ENCODE results near the gene ANO2.

Gene ANO2

GRCh38 chr12:5924342-5924741, 20.7 kb downstream of the ANO2 start:
- Histone ChIP-seq H3K9ac (ENCODE audit: insufficient read length, low read depth) (no peak overlapping the region), H3K4me1 (ENCODE audit: insufficient read depth, insufficient read length) (peaks cover 22% of the 10 kb centered on the region), H3K36me3 (ENCODE audit: insufficient read depth, insufficient read length, low read length) (no peaks in the 10 kb centered on the region), H3K4me3 (ENCODE audit: insufficient read length, low read depth) (no peak overlapping the region), H3K9me3 (ENCODE audit: insufficient read depth, low read length) (peaks cover 3% of the 10 kb centered on the region; the same call in 1 of the 2 replicates), H3K27me3 (ENCODE audit: insufficient read depth, insufficient read length) (peaks cover 5% of the 10 kb centered on the region)
- no peak for DNase-seq (ENCODE audit: low read depth, low spot score)
- TF ChIP-seq YY1 (IDR thresholded peaks at IDR 0.05; ENCODE audit: insufficient read depth, insufficient read length) (no peak), SUZ12 (IDR thresholded peaks at IDR 0.05; ENCODE audit: extremely low read depth, insufficient read depth, insufficient read length) (no peak), ZNF274 (IDR thresholded peaks at IDR 0.05; ENCODE audit: low read depth, low read length) (no peak)

GRCh38 chr12:5923751-5924150, 21.3 kb downstream of the ANO2 start:
- Histone ChIP-seq H3K36me3 (ENCODE audit: insufficient read depth, insufficient read length, low read length) (no peaks in the 10 kb centered on the region), H3K4me3 (ENCODE audit: insufficient read length, low read depth) (no peak overlapping the region), H3K27me3 (ENCODE audit: insufficient read depth, insufficient read length) (peaks cover 5% of the 10 kb centered on the region), H3K4me1 (ENCODE audit: insufficient read depth, insufficient read length) (peaks cover 22% of the 10 kb centered on the region), H3K9me3 (ENCODE audit: insufficient read depth, low read length) (peaks cover 3% of the 10 kb centered on the region; the same call in 1 of the 2 replicates), H3K9ac (ENCODE audit: insufficient read length, low read depth) (no peak overlapping the region)
- DNase-seq (ENCODE audit: low read depth, low spot score), result no peak
- no peak for TF ChIP-seq YY1 (IDR thresholded peaks at IDR 0.05; ENCODE audit: insufficient read depth, insufficient read length)

GRCh38 chr12:5923043-5923605, 21.9 kb downstream of the ANO2 start:
- Histone ChIP-seq H3K9me3 (ENCODE audit: insufficient read depth, low read length) (peaks cover 3% of the 10 kb centered on the region; the same call in 1 of the 2 replicates), H3K4me1 (ENCODE audit: insufficient read depth, insufficient read length) (peaks cover 22% of the 10 kb centered on the region), H3K36me3 (ENCODE audit: insufficient read depth, insufficient read length, low read length) (no peaks in the 10 kb centered on the region), H3K9ac (ENCODE audit: insufficient read length, low read depth) (peak overlapping the region; percentile 2), H3K4me3 (ENCODE audit: insufficient read length, low read depth) (no peak overlapping the region), H3K27me3 (ENCODE audit: insufficient read depth, insufficient read length) (peaks cover 5% of the 10 kb centered on the region)
- TF ChIP-seq YY1 (IDR thresholded peaks at IDR 0.05; ENCODE audit: insufficient read depth, insufficient read length), result no peak
- no peak for TF ChIP-seq ZNF274 (IDR thresholded peaks at IDR 0.05; ENCODE audit: low read depth, low read length)
- TF ChIP-seq SUZ12 (IDR thresholded peaks at IDR 0.05; ENCODE audit: extremely low read depth, insufficient read depth, insufficient read length), result no peak
- no peak for DNase-seq (ENCODE audit: low read depth, low spot score)

- no peak for DNase-seq (ENCODE audit: low read depth, low spot score)
- Histone ChIP-seq H3K4me3 (ENCODE audit: insufficient read length, low read depth) (no peak overlapping the region), H3K4me1 (ENCODE audit: insufficient read depth, insufficient read length) (peaks cover 19% of the 10 kb centered on the region), H3K27me3 (ENCODE audit: insufficient read depth, insufficient read length) (peaks cover 5% of the 10 kb centered on the region), H3K36me3 (ENCODE audit: insufficient read depth, insufficient read length, low read length) (no peaks in the 10 kb centered on the region), H3K9ac (ENCODE audit: insufficient read length, low read depth) (peak overlapping the region; percentile 2), H3K9me3 (ENCODE audit: insufficient read depth, low read length) (no peaks in the 10 kb centered on the region)
- TF ChIP-seq YY1 (IDR thresholded peaks at IDR 0.05; ENCODE audit: insufficient read depth, insufficient read length), result no peak
- no peak for TF ChIP-seq ZNF274 (IDR thresholded peaks at IDR 0.05; ENCODE audit: low read depth, low read length)
- TF ChIP-seq SUZ12 (IDR thresholded peaks at IDR 0.05; ENCODE audit: extremely low read depth, insufficient read depth, insufficient read length), result no peak
Measured at GRCh38 chr12:5921966-5922899, 22.8 kb downstream of the ANO2 start.

GRCh38 chr12:5921027-5921909, 23.8 kb downstream of the ANO2 start:
- Histone ChIP-seq H3K9me3 (ENCODE audit: insufficient read depth, low read length) (no peaks in the 10 kb centered on the region), H3K9ac (ENCODE audit: insufficient read length, low read depth) (no peak overlapping the region), H3K27me3 (ENCODE audit: insufficient read depth, insufficient read length) (peaks cover 5% of the 10 kb centered on the region), H3K4me3 (ENCODE audit: insufficient read length, low read depth) (no peak overlapping the region), H3K36me3 (ENCODE audit: insufficient read depth, insufficient read length, low read length) (no peaks in the 10 kb centered on the region), H3K4me1 (ENCODE audit: insufficient read depth, insufficient read length) (peaks cover 22% of the 10 kb centered on the region)
- TF ChIP-seq YY1 (IDR thresholded peaks at IDR 0.05; ENCODE audit: insufficient read depth, insufficient read length) (no peak), SUZ12 (IDR thresholded peaks at IDR 0.05; ENCODE audit: extremely low read depth, insufficient read depth, insufficient read length) (no peak), ZNF274 (IDR thresholded peaks at IDR 0.05; ENCODE audit: low read depth, low read length) (no peak)
- DNase-seq (ENCODE audit: low read depth, low spot score), result no peak

GRCh38 chr12:5916785-5917290, 28.2 kb downstream of the ANO2 start:
- H3K4me3 ChIP-seq (ENCODE audit: insufficient read length, low read depth), result no peak overlapping the region
- no peaks in the 10 kb centered on the region for H3K27me3 ChIP-seq (ENCODE audit: insufficient read depth, insufficient read length)
- TF ChIP-seq YY1 (IDR thresholded peaks at IDR 0.05; ENCODE audit: insufficient read depth, insufficient read length) (no peak), SUZ12 (IDR thresholded peaks at IDR 0.05; ENCODE audit: extremely low read depth, insufficient read depth, insufficient read length) (no peak), ZNF274 (IDR thresholded peaks at IDR 0.05; ENCODE audit: low read depth, low read length) (no peak)
- H3K9me3 ChIP-seq (ENCODE audit: insufficient read depth, low read length), result no peaks in the 10 kb centered on the region
- DNase-seq (ENCODE audit: low read depth, low spot score), result no peak
- no peaks in the 10 kb centered on the region for H3K36me3 ChIP-seq (ENCODE audit: insufficient read depth, insufficient read length, low read length)
- no peak overlapping the region for H3K9ac ChIP-seq (ENCODE audit: insufficient read length, low read depth)
- peaks cover 7% of the 10 kb centered on the region for H3K4me1 ChIP-seq (ENCODE audit: insufficient read depth, insufficient read length)
